NOMO-1 (cell line): ENCODE results near the gene TNKS1BP1.
"Not testable (repeated sequence)": the region's sequence is repeated elsewhere in the genome, so short reads cannot be mapped to it uniquely, and the experiment has no call there.

Experiments used
- DNase-seq, 2 experiments: peaks; one replicate each; lab custom pipeline; 2025; ENCODE audit not compliant: unreplicated experiment in 2 of 2; lab: John Stamatoyannopoulos, UW

Gene TNKS1BP1

DNA sequence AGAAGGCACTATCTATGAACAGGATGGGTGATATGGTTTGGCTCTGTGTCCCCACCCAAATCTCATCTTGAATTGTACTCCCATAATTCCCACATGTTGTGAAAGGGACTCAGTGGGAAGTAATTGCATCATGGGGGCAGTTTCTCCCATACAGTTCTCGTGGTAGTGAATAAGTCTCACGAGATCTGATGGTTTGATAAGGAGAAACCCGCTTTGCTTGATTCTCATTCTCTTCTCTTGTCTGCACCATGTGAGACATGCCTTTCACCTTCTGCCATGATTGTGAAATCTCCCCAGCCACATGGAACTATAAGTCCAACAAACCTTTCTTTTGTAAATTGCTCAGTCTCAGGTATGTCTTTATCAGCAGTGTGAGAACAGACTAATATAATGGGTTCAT, 28.5 kb downstream of the TNKS1BP1 start:
- not testable (repeated sequence) for DNase-seq

DNA sequence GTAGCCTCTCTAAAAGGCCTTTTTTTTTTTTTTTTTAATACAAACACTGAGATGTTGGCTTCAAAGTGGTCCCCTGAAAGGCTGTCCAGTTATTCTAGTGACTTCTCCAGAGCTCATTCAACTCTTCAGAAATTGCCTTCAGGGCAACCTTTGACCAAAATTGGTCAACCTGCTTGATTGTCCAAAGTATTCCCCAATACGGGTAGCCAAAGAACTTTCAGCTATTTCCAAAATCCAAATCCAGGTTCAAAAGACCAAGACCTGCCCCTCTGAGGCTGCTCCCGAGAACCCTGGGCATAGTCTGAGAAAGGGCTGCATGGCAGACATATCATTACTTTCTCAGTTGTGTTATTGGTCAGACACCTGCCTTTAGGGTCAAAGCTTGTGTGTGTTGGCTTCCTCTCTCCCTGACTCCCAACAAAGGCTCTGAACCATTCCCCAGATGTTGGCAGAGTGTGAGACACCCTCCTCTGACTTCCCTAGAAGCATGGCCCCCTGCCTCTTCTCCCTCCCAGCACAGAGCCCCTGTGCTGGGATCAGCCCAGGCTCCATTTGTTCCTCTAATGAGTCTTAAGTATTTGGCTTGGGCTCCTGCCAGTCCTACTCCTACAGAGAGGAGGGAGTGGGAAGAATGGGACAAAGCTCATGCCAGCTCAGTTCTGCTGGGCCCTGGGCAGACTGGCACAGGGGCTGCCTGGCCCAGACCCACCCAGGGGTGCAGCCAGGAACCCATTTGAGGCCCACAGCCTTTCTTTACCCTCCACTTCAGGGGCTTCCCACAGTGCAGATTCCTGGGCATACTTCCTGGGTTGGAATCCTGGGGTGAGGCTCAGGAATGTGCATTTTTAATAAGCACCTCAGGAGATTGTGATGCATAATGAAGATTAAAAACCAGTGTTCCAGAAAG, 30.3 kb downstream of the TNKS1BP1 start:
- DNase-seq, result no peak

DNA sequence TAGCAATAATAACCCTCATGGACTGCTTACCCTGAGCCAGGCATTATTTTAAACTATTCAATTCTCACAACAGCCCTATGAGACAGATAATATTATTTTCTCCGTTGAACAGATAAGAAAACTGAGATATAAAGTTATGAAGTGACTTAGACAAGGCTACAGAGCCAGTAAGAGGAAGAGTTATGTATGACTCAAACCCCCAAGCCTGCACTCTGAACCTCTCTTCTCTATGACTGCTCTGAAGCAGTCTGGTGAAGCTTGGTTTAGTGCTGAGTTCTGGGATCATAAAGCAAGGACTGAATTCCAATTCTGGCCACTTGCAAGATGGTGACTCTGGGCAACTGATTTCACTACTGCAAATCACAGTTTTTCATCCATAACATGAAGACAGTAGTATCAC, 34.5 kb downstream of the TNKS1BP1 start:
- DNase-seq, result no peak

DNA sequence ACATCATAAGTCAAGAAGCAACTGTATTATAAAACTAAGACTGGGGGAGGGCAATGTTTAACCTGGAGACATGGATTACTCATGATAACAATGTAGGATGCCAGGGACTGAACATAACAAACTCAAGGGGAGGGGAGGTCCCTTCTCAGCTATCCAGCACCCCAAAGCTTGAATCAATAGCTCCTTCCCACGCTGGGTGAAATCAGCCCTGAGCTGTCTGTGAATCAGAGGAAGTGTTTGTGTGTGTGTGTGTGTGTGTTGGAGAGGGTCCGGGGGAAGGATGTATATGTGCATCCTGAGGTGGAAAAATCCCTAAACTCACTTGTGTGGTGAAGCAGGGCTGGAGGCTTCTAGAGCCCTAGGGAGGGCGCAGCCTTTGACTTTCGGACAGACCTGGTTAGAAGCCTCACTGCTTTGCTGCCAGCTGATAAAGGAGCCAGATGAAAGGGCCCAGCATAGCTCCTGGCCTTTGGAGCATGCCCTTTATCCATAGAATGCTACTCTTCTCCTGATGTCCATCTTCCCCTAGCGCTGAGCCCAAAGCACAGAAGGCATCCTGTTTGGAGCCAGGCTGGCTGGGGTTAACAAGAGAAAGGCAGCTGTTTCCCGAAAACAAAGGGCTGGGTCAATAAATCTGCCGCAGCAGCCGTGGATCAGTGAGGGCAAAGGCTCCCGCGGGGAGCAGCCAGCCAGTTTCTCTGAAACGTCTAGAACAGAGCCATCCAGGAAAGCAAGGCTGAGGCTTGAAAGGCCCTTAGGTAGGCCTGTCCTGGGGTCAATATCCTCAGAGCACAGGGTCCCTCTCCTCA, 35.8 kb downstream of the TNKS1BP1 start:
- DNase-seq, result no peak

DNA sequence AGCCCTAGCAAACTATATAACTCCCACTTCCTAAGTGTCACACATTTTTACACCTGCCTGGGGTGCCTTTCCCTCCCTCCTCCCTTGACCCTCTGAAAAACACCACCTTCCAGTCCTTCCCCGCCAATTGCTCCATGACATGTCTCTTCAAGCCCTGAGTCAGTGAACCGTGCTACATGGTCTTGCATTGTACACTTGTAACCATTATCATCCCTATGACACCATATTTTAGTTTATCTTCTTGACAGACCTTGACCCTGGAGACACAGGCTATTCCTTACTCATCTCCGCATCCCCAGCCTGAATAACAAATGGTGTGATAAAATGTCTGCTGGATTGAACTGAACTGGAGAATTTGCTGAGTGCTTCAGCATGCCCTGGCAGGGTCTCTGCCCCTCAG, 36.9 kb downstream of the TNKS1BP1 start:
- no peak for DNase-seq

DNA sequence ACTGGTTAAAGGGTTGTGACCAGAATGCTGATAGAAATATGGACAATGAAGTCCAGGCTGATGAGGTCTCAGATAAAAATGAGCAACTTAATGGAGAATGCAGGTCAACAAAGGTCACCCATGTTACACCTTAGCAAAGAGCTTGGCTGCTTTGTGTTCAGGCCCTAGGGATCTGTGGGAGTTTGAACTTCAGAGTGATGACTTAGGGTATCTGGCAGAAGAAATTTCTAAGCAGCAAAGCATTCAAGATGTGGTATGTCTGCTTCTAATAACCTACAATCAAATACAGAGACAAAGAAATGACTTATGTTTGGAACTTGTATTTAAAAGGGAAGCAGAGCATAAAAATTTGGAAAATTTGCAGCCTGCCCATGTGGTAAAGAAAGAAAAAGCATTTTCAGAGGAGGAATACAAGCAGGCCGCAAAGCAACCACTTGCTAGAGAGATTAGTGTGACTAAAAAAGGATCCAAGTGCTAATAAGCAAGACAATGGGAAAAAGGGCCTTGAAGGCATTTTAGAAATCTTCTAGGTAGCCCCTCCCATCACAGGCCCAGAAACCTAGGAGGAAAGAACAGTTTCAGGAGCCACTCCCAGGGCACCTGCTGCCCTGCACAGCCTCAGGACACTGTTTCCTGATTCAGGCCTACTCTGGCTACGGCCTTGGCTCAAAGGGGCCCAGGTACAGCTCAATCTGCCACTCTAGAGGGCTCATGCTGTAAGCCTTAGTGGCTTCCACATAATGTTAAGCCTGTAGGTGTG, 41.3 kb downstream of the TNKS1BP1 start:
- no peak for DNase-seq

DNA sequence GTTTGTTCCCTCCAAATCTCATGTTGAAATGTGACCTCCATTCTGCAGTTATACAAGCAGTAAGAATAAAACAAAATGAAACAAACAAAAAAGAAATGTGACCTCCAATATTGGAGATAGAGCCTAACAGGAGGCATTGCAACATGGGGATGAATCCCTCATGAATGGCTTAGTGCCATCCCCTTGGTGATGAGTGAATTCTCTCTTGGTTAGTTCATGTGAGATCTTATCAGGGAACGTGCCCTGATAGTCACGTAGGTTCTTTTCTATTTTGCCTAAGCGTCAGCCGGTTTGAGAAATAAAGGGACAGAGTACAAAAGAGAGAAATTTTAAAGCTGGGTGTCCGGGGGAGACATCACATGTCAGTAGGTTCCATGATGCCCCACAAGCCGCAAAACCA, 43.2 kb downstream of the TNKS1BP1 start:
- not testable (repeated sequence) for DNase-seq

DNA sequence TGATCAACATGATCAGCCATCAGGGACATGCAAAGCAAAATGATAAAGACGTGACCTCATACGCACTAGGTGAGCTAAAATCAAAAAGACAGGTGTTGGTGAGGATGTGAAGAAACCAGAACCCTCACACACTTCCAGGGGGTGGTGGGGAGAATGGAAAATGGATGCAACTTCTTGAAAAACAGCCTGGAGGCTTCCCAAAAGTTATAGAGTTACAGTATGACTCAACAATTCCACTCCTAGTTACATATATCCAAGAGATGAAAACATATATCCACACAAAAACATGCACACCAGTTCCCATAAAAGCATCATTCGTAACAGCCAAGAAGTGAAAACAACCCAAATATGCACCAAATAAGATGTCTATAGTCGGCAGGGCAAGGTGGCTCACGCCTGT, 45.6 kb downstream of the TNKS1BP1 start:
- DNase-seq, result no peak

DNA sequence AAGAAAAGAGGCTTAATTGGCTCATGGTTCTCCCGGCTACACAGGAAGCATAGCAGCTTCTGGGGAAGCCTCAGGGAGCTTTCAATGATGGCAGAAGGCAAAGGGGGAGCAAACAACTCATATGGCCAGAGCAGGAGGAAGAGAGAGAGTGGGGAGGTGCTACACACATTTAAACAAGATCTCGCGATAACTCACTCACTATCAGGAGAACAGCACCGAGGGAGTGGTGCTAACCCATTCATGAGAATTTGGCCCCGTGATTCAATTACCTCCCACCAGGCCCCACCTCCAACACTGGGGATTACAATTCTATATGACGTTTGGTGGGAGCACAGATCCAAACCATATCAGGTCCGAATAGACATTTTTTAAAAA, 46.0 kb downstream of the TNKS1BP1 start:
- no peak for DNase-seq

DNA sequence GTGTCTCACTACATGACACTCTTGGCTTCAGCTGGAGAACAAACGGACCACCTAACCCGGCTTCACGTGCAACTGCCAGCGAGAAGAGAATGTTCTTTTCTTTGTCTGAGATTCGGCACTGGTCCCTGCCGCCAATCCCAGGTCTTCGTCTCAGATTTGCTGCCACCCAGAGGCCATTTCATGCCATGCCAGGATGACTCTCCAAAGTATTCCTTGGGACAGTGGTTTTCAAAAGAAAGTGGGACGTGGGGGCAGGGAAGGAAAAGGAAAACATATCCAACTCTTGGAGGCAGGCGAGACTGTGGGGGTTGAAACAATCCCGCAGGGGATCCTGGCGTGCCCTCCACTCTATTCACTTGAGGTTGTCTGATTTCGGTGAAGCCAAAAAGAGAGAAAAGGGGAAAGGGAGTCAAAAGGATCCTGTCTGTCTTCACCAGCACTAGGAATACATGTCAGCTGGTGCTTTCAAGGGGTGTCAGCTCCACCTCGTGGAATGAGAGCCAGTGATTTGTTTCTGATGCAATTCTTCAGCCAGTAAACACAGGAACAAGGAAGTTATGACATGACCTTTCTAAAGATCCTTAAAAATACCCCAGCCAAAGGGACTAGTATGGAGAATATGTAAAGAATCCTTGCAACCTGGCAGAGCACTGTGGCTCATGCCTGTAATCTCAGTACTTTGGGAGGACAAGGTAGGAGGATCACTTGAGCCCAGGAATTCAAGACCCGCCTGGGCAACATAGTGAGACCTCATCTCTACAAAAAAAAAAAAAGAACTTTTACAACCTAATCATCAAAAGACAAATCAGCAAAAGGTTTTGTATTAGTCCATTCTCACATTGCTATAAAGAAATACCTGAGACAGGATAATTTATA, 46.7 kb downstream of the TNKS1BP1 start:
- peak; percentile 4 to 22 for DNase-seq

DNA sequence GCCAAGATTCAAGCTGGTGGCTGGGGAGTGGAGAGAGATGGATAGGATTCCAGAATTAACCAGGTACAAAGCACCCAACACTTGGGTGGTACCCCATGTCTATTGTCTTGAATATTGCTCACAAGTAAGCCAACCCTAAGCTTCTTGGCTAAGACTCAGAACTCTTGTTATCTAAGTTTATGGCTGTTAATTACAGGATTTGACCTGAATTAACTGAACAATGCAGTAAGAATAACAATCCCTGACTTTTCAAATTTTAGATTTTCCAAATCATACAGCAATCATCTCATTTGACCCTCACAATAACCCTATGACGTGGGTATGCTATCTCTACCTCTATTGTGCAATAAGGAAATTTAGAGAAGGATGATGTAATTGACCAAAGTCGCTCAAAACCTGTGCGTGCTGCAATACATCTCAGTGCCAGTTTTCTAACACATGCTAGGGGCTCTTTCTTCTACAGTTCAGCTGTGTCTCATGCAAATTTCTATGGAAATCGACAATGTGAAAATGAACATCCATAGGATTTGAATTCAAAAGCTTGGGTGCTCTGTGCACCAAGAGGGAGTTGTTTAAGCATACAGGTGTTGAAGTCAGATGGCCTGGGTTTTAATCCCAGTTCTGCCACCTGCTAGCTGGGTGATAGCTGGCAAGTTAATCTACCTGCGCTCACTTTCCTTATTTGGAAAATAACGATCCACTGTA, 47.6 kb downstream of the TNKS1BP1 start:
- DNase-seq, result peak; percentile 47 to 50

DNA sequence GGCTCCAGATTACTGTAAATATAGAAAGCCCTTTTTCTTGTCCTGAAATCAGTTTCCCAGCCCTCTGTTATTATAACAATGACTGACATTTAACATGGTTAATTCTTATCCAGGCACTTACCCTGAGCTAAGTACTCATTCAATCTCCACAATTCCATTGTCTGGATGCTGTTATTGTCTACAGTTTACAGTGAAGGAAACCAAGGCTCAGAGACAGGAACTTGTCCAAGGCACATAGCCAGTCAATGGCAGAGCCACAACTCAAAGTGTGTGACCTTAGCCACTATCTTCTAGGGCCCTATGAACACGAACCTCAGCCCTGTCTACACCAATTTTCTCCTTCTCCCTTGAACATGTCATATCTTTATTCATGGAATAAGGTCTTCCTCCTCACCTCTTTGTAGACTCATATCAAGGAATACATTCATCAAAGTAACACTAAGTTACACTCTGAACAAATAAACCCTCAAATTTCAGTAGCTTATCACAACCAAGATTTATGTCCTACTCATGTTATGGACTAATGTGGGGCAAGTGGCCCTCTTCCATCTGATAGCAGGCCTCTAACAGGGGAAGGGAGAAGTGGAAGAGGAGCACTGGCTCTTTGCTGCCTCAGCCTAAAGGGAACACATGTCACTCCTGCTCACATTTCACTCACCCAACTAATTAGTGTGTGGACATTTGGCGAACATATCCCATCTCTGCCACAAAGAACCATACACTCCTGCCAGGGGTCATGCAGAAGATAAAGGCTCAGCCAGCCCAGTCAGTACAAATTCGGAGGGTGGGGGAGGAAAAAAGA, 48.4 kb downstream of the TNKS1BP1 start:
- no peak for DNase-seq

DNA sequence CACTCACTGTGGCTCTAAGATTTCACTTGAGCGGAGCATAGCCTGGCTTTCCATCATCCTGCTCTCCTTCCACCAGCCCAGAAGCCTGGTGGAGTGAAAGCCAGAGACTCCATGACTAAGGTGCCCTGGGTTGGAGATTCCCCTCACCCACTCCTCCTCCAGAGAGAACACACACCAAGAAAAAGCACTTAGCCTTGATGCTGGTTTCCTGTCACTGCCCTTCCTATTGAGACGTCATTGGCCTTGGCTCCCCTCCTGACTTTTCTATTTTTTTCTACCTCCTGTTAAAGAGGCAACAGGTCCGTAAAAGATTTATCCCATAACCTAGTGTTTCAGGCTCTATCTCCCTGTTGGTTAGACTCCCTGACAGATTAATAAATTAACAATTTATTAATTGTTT, 49.2 kb downstream of the TNKS1BP1 start:
- DNase-seq, result no peak

DNA sequence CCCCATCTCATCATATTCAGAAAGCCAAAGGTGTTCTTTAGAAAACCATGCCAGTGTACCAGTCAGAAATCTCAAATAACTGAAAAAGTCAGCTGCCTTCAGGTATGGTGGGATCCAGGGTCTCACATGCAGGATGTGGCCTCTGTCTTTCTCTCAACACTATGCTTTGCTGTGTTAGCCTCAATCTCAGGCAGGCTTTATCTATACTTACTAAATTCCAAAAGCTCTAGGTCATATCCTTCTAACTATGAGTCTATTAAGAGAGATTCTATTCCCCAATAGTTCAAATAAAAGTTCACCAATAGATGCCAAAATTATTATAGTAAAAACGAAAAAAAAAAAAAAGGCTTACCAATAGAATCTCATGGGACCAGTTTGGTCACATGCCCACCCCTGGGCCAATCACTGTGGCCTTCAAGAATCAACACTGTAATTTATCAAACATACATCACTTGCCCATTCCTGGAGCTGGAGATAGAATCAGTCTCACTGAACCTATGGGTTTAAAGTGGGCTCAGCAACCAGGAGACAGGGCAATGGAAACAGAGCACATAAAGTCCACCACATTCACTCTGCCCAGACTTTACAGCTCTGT, 49.8 kb downstream of the TNKS1BP1 start:
- DNase-seq, result no peak

DNA sequence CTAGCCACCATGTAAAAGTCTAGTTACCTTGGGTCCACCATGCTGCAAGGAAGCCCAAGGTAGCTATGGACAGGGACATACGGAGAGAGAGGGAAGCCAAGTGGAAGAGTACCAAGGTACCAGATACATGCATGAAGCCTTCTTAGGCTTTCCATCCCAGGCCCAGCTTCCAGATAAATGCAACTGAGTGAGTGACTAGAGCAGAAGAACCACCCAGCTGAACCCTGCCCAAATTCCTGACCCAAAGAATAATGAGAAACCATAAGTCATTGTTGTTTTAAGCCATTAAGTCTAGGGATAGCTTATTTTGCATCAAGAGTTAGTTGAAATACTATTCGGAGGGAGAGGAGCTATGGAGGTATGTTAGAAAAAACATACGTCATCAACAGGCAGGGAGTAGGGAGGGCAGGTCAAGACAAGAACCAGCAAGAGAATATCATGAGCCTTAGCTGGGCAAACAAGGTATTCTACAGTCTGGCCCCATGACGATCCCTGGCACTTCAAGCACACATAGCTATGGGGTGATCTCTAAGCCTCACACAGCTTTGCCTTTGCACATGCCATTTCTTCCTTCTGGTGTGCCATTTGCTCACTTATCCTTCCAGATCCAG, 51.2 kb downstream of the TNKS1BP1 start:
- DNase-seq, result no peak

DNA sequence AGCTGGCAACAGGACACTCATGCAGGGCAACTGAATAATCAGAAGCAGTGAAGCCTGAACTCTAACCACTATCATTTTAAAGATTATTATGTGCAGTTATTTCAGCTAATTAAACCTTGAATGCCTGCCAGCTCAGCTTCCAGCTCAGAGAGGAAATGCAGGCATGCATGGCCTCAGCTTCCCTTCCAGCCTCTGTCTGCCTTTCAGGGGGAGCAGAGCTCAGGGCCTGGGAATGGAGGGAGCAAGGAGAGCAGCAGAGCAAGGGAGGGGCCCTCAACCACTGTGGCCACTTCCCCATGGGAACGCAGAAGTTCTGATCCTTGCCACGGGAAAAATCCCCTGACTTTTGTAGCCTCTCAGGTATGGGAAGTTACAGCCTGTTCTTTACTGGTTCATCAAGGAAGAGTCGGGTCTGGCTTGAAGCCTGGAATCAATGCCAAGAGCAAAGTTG, 55.2 kb downstream of the TNKS1BP1 start:
- DNase-seq, result no peak

DNA sequence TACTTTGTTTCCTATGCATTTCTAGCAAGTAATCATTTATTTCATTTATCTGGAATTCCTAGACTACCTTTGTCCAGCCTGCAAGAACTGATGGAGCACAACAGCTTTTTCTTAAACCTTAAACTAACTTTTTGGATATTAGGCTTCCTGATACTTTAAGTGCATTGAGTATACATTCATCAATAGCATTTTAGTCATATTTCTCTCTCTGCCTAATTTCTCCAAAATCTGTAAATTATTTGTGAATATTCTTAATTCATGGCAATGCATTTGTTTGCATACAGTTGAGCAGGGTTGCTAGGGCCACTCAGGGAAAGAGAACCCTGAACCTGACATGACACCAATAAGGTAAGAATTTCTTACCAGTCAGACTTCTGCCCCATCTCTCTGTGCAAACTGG, 58.6 kb downstream of the TNKS1BP1 start:
- no peak for DNase-seq

DNA sequence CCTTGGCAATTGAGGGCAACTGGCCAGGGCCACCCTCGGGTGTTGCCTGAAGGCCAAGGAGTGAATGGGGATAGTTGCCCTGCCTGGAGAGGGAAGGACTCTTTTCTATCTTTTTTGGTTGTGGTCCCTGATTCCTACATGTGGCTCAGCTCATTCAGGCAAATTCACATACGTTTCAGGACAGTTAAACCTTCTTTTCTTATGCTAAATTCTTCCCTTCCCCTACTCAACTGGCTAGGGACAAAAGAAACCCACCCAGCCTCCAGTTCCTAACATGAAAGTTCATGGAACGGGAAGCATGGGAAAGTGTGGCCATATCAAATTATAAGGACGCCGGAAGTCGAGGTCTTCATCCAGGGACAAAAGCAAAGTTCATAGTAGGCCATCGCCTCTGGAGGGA, 61.4 kb downstream of the TNKS1BP1 start:
- DNase-seq, result no peak
